ENCODE measurements around the gene FHL3. TPM values are rescaled to one million over a fixed set of nuclear protein-coding genes. Genes with fewer than 3 reads are reported as not detected.

The FHL3 gene
- total RNA-seq, 2 experiments from 2014 or later: 9.8 to 9.9 TPM

DNA sequence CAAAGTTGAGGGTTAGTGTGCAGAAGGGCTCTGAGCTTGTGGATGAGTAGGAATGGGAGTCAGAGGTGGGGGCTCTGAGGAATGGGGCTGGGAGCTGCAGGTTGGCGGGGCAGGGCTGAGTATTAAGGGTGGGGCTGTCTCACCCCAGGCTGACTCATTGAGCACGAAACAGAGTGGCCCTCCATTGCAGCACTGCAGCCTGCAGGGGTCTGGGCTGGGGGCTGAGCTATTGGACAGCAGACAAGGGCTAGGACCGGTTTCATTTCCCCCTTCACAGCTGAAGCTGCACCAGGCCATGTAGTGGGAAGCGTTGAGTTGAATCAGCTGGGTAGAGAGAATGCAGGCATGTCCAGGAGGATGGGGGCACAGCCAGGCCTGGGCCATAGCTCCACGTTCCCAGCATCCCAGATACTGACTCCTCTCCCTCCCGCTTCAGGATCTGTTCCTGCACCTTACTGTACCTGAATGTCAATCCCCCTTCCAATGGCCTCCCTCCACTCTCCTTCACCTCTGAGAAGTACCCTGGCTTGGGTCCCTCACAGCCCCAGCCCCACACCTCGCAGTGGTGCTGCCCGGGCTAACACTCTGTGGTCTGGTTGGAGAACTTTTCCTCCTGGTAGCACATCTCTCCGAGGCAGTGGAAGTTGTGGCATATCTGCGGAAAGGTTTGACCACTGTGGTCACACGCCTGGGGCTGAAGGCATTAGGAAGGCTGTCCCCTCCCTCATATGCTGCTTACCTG, 54.1 kb downstream of the FHL3 start:
- H3K27ac Mint-ChIP-seq: no peak overlapping the region

DNA sequence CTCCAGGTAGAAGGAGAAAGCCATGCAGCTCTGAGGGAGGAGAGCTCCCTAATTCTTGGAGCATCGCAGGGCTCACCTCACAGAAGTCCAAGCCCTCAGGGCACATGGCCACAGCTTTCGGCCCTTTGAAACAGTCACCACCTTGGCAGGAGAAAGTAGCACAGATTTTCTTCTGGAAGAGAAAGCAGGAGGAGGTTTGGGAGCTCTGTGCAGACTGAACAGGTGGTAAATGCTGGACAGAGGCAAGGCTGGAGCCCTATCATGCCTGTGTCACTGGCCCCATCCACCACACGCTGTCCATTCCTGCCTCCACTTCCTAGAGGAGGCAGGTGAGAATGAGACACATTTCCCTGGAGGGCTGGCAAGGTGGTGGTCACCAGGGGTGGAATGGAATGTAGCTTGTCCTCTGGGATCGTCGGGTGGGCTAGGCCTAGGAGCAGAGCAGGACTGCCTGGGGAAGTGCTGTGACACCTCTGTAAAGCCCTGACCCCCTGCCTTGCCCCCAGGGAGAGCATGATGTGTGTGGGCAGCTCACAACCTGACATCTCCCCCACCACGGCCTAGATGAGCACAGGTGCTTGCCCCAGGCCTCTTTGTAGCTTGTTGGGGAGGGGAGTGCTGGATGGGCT, 55.7 kb downstream of the FHL3 start:
- no peaks in the 10 kb centered on the region for H3K36me3 Mint-ChIP-seq (ENCODE audit: low read depth)
- H3K4me3 Mint-ChIP-seq: no peak overlapping the region
- DNase-seq: no peak
- CTCF ChIA-PET: interaction anchor here (1.7 to 2.9 kb wide), 5 partner anchors 8 to 17 kb away, joined by 5 to 17 read pairs (median 6); no protein-coding TSS in a partner anchor
- no peaks in the 10 kb centered on the region for H3K27me3 Mint-ChIP-seq
- H3K9me3 Mint-ChIP-seq: no peaks in the 10 kb centered on the region
- POLR2A ChIA-PET: no interaction called here
- H3K4me1 Mint-ChIP-seq: peaks cover 22% of the 10 kb centered on the region
- H3K27ac Mint-ChIP-seq: no peak overlapping the region

More for the DNA sequence above, 54.1 kb downstream of the FHL3 start:
- Mint-ChIP-seq H3K36me3 (ENCODE audit: low read depth) (peaks cover 4% of the 10 kb centered on the region), H3K4me1 (peaks cover 13% of the 10 kb centered on the region), H3K27me3 (no peaks in the 10 kb centered on the region), H3K9me3 (no peaks in the 10 kb centered on the region), H3K4me3 (no peak overlapping the region)
- no peak for DNase-seq
- POLR2A ChIA-PET: no interaction called here
- CTCF ChIA-PET: interaction anchor here (0.5 to 1.5 kb wide), 3 partner anchors 13 to 1637 kb away, joined by 3 to 4 read pairs (median 3); no protein-coding TSS in a partner anchor

DNA sequence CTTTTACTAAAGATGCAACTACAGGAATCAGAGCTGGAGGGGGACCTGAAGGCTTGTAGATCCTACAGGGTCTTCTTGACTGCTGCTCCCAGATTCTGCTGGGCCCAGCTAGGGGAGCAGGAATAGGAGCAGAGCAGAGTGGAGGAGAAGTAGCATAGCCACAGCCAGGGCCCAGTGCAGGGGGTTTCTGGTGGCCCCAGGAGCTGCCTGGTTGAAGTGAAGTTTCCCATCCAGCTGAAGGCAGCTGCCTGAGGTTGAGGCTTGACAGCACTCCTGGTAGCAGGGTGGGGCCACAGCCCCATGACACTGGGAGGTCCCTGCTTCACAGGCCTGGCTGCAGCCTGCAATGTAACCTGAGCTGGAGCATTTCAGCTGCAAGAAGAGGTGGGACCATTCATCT, 56.5 kb downstream of the FHL3 start:
- no peak for DNase-seq
- ChIA-PET POLR2A (no interaction called here), CTCF (interaction anchor here (1.7 to 2.9 kb wide), 5 partner anchors 9 to 16 kb away, joined by 5 to 17 read pairs (median 6); no protein-coding TSS in a partner anchor)
- Mint-ChIP-seq H3K36me3 (ENCODE audit: low read depth) (peaks cover under 1% of the 10 kb centered on the region), H3K27ac (no peak overlapping the region), H3K4me3 (no peak overlapping the region), H3K4me1 (peaks cover 22% of the 10 kb centered on the region), H3K9me3 (no peaks in the 10 kb centered on the region), H3K27me3 (no peaks in the 10 kb centered on the region)

DNA sequence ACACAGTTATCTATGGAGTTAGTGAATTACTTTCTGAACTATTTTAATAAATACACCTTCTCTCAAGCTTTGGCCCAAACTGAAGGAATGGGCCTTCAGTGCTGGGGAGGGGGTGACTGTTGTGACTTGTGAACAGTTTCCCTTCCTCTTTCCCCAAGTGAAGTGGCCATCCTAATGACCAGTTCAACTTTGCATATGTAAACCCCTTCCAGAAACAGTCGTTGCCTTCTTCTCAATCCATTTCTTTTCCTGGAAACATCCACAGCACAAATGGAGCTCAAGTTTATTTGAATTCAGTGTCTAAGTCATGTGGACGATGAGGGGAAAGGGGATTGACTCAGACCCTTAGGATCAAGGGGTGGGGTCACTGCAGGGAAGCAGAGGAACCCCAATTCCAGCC, 57.1 kb downstream of the FHL3 start:
- H3K36me3 Mint-ChIP-seq (ENCODE audit: low read depth): peaks cover 3% of the 10 kb centered on the region
- H3K4me1 Mint-ChIP-seq: peaks cover 22% of the 10 kb centered on the region
- ChIA-PET POLR2A (no interaction called here), CTCF (interaction anchor here (1.7 to 2.9 kb wide), 3 partner anchors 9 to 16 kb away, joined by 6 to 17 read pairs (median 7); no protein-coding TSS in a partner anchor)
- no peaks in the 10 kb centered on the region for H3K27me3 Mint-ChIP-seq
- no peak overlapping the region for H3K4me3 Mint-ChIP-seq
- no peaks in the 10 kb centered on the region for H3K9me3 Mint-ChIP-seq
- DNase-seq: no peak
- H3K27ac Mint-ChIP-seq: peak overlapping the region; percentile 11

GRCh38 chr1:37947364-37947763, 58.0 kb downstream of the FHL3 start:
- peaks cover 4% of the 10 kb centered on the region for H3K36me3 Mint-ChIP-seq (ENCODE audit: low read depth)
- peak overlapping the region; percentile 99 for H3K27ac Mint-ChIP-seq
- H3K9me3 Mint-ChIP-seq: no peaks in the 10 kb centered on the region
- POLR2A ChIA-PET: no interaction called here
- CTCF ChIA-PET: interaction anchor here (0.7 to 2.9 kb wide), 4 partner anchors 9 to 42 kb away, joined by 5 to 17 read pairs (median 6); no protein-coding TSS in a partner anchor
- peaks cover 22% of the 10 kb centered on the region for H3K4me1 Mint-ChIP-seq
- H3K4me3 Mint-ChIP-seq: peak overlapping the region; percentile 99
- no peaks in the 10 kb centered on the region for H3K27me3 Mint-ChIP-seq
- DNase-seq: no peak

Other genes with a start within 250 kb of the FHL3 start
- gene EPHA10, start 240.4 kb downstream of the FHL3 start, total RNA-seq: not detected
- 1 to 10 TPM; 1.3 to 1.5 TPM for gene MANEAL, start 211.7 kb downstream of the FHL3 start, total RNA-seq
- 10 to 100 TPM; 13.9 to 16.8 TPM for gene C1orf122, start 197.7 kb downstream of the FHL3 start, total RNA-seq
- gene YRDC, start 197.3 kb downstream of the FHL3 start, total RNA-seq: 10 to 100 TPM; 12.0 to 13.8 TPM
- gene MTF1, start 145.9 kb downstream of the FHL3 start, total RNA-seq: 10 to 100 TPM; 21.0 to 22.5 TPM
- gene INPP5B, start 58.5 kb downstream of the FHL3 start, total RNA-seq: 10 to 100 TPM; 31.5 to 33.8 TPM
- gene SF3A3, start 15.5 kb downstream of the FHL3 start, total RNA-seq: 100 to 1,000 TPM in 1 of 2 experiments, 10 to 100 TPM in 1; 80.9 to 110 TPM
- gene UTP11, start 7.2 kb upstream of the FHL3 start, total RNA-seq: 10 to 100 TPM; 33.0 to 34.8 TPM
- not detected for gene POU3F1, start 41.3 kb upstream of the FHL3 start, total RNA-seq

Data from activated CD4-positive, alpha-beta T cell treated with anti-CD3 and anti-CD28 coated beads, Interleukin-2, amount 10 ng/mL, durations not matched to agents 7 days and 5 days (primary cell).